Measurements from ENCODE around the gene HAT1.
"Not testable (repeated sequence)": the region's sequence is repeated elsewhere in the genome, so short reads cannot be mapped to it uniquely, and the experiment has no call there.

The HAT1 gene

DNA sequence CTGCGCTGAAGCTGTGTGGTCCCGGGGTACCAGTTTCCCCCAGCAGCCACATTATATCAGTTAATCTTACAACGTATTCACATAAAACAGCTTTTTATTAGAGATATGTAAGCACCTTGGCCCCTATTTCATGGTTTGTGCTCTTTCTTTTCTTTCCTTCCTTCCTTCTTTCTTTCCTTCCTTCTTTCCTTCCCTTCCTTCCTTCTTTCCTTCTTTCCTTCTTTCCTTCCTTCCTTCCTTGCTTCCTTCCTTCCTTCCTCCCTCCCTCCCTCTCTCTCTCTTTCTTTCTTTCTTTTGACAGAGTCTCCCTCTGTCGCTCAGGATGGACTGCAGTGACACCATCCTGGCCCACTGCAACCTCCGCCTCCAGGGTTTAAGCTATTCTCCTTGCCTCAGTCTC lies 73.8 kb downstream of the HAT1 start:
- Histone ChIP-seq H3K9ac (ENCODE audit: low read depth, low read length) (no peak overlapping the region), H3K4me1 (ENCODE audit: insufficient read depth, low read length) (peaks cover 22% of the 10 kb centered on the region), H3K4me3 (ENCODE audit: low read depth in 1 of 2, low read length in 2 of 2) (no peak overlapping the region), H3K9me3 (ENCODE audit: insufficient read depth, low read length, severe bottlenecking) (no peaks in the 10 kb centered on the region), H4K20me1 (ENCODE audit: insufficient read depth, low read length) (no peaks in the 10 kb centered on the region), H3K79me2 (ENCODE audit: insufficient read depth, low read length) (peaks cover 4% of the 10 kb centered on the region), H3K36me3 (ENCODE audit: insufficient read depth, low read length) (no peaks in the 10 kb centered on the region), H2AFZ (ENCODE audit: low read depth, low read length) (no peak overlapping the region), H3K27me3 (ENCODE audit: insufficient read depth, low read length, poor library complexity) (no peaks in the 10 kb centered on the region), H3K27ac (ENCODE audit: low read length) (no peak overlapping the region), H3K4me2 (ENCODE audit: insufficient read depth, low read length) (no peak overlapping the region)
- ATAC-seq (ENCODE audit: insufficient read depth, low read depth) = no peak
- no peak for TF ChIP-seq EZH2 (IDR thresholded peaks at IDR 0.05; ENCODE audit: borderline replicate concordance, low read depth, low read length, severe bottlenecking)
- TF ChIP-seq, protein P1, sequence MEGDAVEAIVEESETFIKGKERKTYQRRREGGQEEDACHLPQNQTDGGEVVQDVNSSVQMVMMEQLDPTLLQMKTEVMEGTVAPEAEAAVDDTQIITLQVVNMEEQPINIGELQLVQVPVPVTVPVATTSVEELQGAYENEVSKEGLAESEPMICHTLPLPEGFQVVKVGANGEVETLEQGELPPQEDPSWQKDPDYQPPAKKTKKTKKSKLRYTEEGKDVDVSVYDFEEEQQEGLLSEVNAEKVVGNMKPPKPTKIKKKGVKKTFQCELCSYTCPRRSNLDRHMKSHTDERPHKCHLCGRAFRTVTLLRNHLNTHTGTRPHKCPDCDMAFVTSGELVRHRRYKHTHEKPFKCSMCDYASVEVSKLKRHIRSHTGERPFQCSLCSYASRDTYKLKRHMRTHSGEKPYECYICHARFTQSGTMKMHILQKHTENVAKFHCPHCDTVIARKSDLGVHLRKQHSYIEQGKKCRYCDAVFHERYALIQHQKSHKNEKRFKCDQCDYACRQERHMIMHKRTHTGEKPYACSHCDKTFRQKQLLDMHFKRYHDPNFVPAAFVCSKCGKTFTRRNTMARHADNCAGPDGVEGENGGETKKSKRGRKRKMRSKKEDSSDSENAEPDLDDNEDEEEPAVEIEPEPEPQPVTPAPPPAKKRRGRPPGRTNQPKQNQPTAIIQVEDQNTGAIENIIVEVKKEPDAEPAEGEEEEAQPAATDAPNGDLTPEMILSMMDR (IDR thresholded peaks at IDR 0.05; ENCODE audit: borderline replicate concordance, extremely low read depth, low read length, poor library complexity, severe bottlenecking) = no peak
- no peak for DNase-seq

DNA sequence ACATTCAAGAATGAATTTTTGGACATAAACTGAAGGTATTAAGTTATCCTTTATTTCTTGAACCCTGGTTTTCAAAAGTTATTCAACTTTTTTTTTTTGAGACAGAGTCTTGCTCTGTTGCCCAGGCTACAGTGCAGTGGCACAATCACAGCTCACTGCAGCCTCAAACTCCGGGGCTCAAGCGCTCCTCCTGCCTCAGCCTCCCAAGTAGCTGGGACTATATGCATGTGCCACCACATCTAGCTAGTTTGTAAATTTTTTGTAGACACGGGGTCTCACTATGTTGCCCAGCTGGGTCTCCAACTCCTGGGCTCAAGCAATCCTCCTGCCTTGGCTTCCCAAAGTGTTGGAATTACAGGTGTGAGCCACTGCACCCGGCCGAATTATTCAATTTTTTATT lies 74.8 kb downstream of the HAT1 start:
- H2AFZ ChIP-seq (ENCODE audit: low read depth, low read length); H3K9me3 ChIP-seq (ENCODE audit: insufficient read depth, low read length, severe bottlenecking); H3K36me3 ChIP-seq (ENCODE audit: insufficient read depth, low read length); ATAC-seq (ENCODE audit: insufficient read depth, low read depth); H3K79me2 ChIP-seq (ENCODE audit: insufficient read depth, low read length); H3K4me3 ChIP-seq (ENCODE audit: low read depth in 1 of 2, low read length in 2 of 2); H4K20me1 ChIP-seq (ENCODE audit: insufficient read depth, low read length); H3K27ac ChIP-seq (ENCODE audit: low read length); H3K4me2 ChIP-seq (ENCODE audit: insufficient read depth, low read length); H3K9ac ChIP-seq (ENCODE audit: low read depth, low read length); DNase-seq; H3K27me3 ChIP-seq (ENCODE audit: insufficient read depth, low read length, poor library complexity): not testable (repeated sequence)
- peaks cover 24% of the 10 kb centered on the region for H3K4me1 ChIP-seq (ENCODE audit: insufficient read depth, low read length)

DNA sequence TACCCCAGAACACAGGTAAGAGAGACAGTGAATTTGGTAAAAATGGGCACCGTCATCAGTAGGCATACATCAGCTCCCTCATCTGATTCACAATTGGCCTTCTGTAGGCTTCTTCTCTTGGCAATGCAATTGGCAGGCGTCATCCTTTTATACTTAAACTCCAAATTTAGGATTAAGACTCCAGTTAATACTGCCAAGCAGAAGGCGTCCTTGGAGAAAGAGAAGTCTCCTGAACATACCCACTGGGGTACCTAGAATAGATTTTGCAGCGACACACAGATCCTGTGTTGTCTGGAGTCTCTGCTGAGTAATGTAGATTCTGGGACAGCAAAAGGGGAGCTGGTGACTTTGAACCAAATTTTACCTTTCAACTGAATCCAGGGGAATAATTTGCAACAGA lies 76.9 kb downstream of the HAT1 start:
- H3K27me3 ChIP-seq (ENCODE audit: insufficient read depth, low read length, poor library complexity) = no peaks in the 10 kb centered on the region
- peaks cover 24% of the 10 kb centered on the region for H3K4me1 ChIP-seq (ENCODE audit: insufficient read depth, low read length)
- H3K9me3 ChIP-seq (ENCODE audit: insufficient read depth, low read length, severe bottlenecking) = no peaks in the 10 kb centered on the region
- ATAC-seq (ENCODE audit: insufficient read depth, low read depth) (0 out of 3 replicates have a peak, but pooled peaks have one; percentile 1), DNase-seq (no peak)
- H2AFZ ChIP-seq (ENCODE audit: low read depth, low read length) = peak overlapping the region; percentile 90
- peak overlapping the region; percentile 30 to 67; a peak in 3 of 4 replicates for H3K4me3 ChIP-seq (ENCODE audit: low read depth in 1 of 2, low read length in 2 of 2)
- H3K9ac ChIP-seq (ENCODE audit: low read depth, low read length) = peak overlapping the region; percentile 55
- H3K79me2 ChIP-seq (ENCODE audit: insufficient read depth, low read length) = peaks cover 4% of the 10 kb centered on the region
- no peaks in the 10 kb centered on the region for H3K36me3 ChIP-seq (ENCODE audit: insufficient read depth, low read length)
- peak overlapping the region; percentile 54 for H3K27ac ChIP-seq (ENCODE audit: low read length)
- H3K4me2 ChIP-seq (ENCODE audit: insufficient read depth, low read length) = peak overlapping the region; percentile 69
- TF ChIP-seq, protein P1 (IDR thresholded peaks at IDR 0.05; ENCODE audit: borderline replicate concordance, extremely low read depth, low read length, poor library complexity, severe bottlenecking) = no peak
- TF ChIP-seq EZH2 (IDR thresholded peaks at IDR 0.05; ENCODE audit: borderline replicate concordance, low read depth, low read length, severe bottlenecking) = no peak
- no peaks in the 10 kb centered on the region for H4K20me1 ChIP-seq (ENCODE audit: insufficient read depth, low read length)

DNA sequence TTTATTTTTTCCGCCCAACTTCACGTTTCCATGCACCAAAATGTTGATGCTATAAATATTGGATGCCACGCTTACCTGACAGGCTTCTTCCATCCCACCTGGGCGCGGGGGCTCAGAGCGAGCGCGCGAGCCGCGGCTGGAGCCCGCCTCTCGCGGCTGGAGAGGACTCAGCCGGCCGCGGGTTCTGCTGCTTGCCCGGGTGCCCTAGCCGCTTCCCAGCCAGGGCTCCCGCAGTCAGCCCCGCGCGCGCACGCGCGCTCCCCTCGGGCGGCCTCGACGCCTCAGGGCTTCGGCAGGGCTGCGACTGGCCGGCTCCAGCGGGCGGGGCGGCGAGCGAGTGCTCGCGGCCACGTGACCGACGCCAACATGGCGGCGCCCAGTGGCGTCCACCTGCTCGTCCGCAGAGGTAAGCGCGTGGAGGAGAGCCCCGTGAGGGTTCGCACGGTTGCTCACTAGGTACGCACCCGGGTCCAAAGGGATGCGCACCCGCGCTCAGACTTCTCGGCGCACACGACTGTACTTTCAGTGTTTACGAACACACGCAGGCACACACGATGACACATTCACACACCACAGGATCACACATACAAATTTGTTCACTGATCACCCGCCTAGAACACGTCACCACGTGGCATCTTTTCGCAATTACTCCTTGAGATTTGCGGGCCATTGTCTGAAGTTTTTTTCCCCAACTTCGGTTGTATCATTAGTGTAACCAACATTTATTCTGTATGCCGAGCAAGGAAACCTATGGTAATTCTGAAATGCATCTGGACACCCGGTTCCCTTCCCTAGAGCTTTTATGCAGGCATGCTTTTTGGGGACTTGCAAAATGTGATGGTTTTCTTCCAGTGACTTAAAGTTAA lies 77.6 kb downstream of the HAT1 start, which contains the start of gene METAP1D:
METAP1D (plus strand) TSS at position 350 of the 866 bp plus-strand sequence; CDS start at position 367, 17 bp downstream.
- Histone ChIP-seq H3K4me1 (ENCODE audit: insufficient read depth, low read length) (peaks cover 24% of the 10 kb centered on the region), H3K4me3 (ENCODE audit: low read depth in 1 of 2, low read length in 2 of 2) (peak within 1 kb of the TSS; percentile 30 to 67; a peak in 3 of 4 replicates), H3K36me3 (ENCODE audit: insufficient read depth, low read length) (no peaks in the 10 kb centered on the region), H3K27ac (ENCODE audit: low read length) (peak within 1 kb of the TSS; percentile 65), H3K9me3 (ENCODE audit: insufficient read depth, low read length, severe bottlenecking) (no peaks in the 10 kb centered on the region), H3K4me2 (ENCODE audit: insufficient read depth, low read length) (peak within 1 kb of the TSS; percentile 69), H3K9ac (ENCODE audit: low read depth, low read length) (peak within 1 kb of the TSS; percentile 55), H3K79me2 (ENCODE audit: insufficient read depth, low read length) (peaks cover 4% of the 10 kb centered on the region), H3K27me3 (ENCODE audit: insufficient read depth, low read length, poor library complexity) (no peaks in the 10 kb centered on the region), H2AFZ (ENCODE audit: low read depth, low read length) (peak within 1 kb of the TSS; percentile 90), H4K20me1 (ENCODE audit: insufficient read depth, low read length) (no peaks in the 10 kb centered on the region)
- DNase-seq = peak; percentile 91
- ATAC-seq (ENCODE audit: insufficient read depth, low read depth) = peak; percentile 96
- TF ChIP-seq, protein P1 (IDR thresholded peaks at IDR 0.05; ENCODE audit: borderline replicate concordance, extremely low read depth, low read length, poor library complexity, severe bottlenecking) = no peak
- TF ChIP-seq EZH2 (IDR thresholded peaks at IDR 0.05; ENCODE audit: borderline replicate concordance, low read depth, low read length, severe bottlenecking) = no peak
